H9 (cell line): ENCODE measurements around the gene JAG2. TPM values are rescaled to one million over a fixed set of nuclear protein-coding genes. Genes with fewer than 3 reads are reported as not detected.

Experiments
- DNase-seq: peaks from one replicate; pipeline ENCODE4 v3.0.0-alpha.2; 2017
- H2AFZ ChIP-seq: one replicate; pipeline ENCODE4 v1.6.1; 2013; ENCODE audit warnings: mild to moderate bottlenecking, low read length, control low read depth, moderate library complexity
- H2AK5ac ChIP-seq: 2 replicates; pipeline ENCODE4 v1.6.1; 2013; ENCODE audit warnings: low read length, control low read depth, mixed read lengths; ENCODE audit not compliant: insufficient read length
- H2BK120ac ChIP-seq: one replicate; pipeline ENCODE4 v1.6.1; 2013; ENCODE audit warnings: low read depth, mild to moderate bottlenecking, low read length, control low read depth, inconsistent platforms; ENCODE audit not compliant: poor library complexity, severe bottlenecking
- H2BK12ac ChIP-seq: 2 replicates; pipeline ENCODE4 v1.6.1; 2013; ENCODE audit warnings: low read length, control low read depth, mixed read lengths, low read depth; ENCODE audit not compliant: insufficient read length
- H2BK15ac ChIP-seq: 2 replicates; pipeline ENCODE4 v1.6.1; 2013; ENCODE audit warnings: low read depth, low read length, control low read depth
- H2BK20ac ChIP-seq: one replicate; pipeline ENCODE4 v1.6.1; 2013; ENCODE audit warnings: low read depth, mild to moderate bottlenecking, low read length, control low read depth, inconsistent platforms; ENCODE audit not compliant: poor library complexity, severe bottlenecking
- H2BK5ac ChIP-seq: 2 replicates; pipeline ENCODE4 v1.6.1; 2013; ENCODE audit warnings: low read length, control low read depth, mixed read lengths; ENCODE audit not compliant: insufficient read length
- H3K14ac ChIP-seq: 2 replicates; pipeline ENCODE4 v1.6.1; 2013; ENCODE audit warnings: low read length, control low read depth; ENCODE audit not compliant: insufficient read depth
- H3K18ac ChIP-seq: 2 replicates; pipeline ENCODE4 v1.6.1; 2013; ENCODE audit warnings: low read depth, mild to moderate bottlenecking, mixed read lengths, low read length, control low read depth; ENCODE audit not compliant: insufficient read length
- H3K23ac ChIP-seq: 2 replicates; pipeline ENCODE4 v1.6.1; 2013; ENCODE audit warnings: low read length, control low read depth, mixed read lengths, low read depth; ENCODE audit not compliant: insufficient read length
- H3K23me2 ChIP-seq: 2 replicates; pipeline ENCODE4 v1.6.1; 2013; ENCODE audit warnings: low read depth, mild to moderate bottlenecking, mixed read lengths, low read length, control low read depth; ENCODE audit not compliant: insufficient read length, poor library complexity, severe bottlenecking
- H3K27ac ChIP-seq: 2 replicates; pipeline ENCODE4 v1.5.1; 2013; ENCODE audit warnings: low read length, control low read depth, mixed read lengths, low read depth; ENCODE audit not compliant: insufficient read length
- H3K27me3 ChIP-seq: 2 replicates; pipeline ENCODE4 v1.6.1; 2013; ENCODE audit warnings: low read length, control low read depth, inconsistent platforms; ENCODE audit not compliant: insufficient read depth
- H3K4ac ChIP-seq: 2 replicates; pipeline ENCODE4 v1.6.1; 2013; ENCODE audit warnings: low read depth, mild to moderate bottlenecking, control low read depth, inconsistent platforms, low read length, moderate library complexity
- H3K4me1 ChIP-seq: 2 replicates; pipeline ENCODE4 v1.6.1; 2013; ENCODE audit warnings: low read length, control low read depth, inconsistent platforms; ENCODE audit not compliant: insufficient read depth
- H3K4me2 ChIP-seq: 2 replicates; pipeline ENCODE4 v1.6.1; 2013; ENCODE audit warnings: low read length, control low read depth, mixed read lengths; ENCODE audit not compliant: insufficient read length, insufficient read depth
- H3K56ac ChIP-seq: 2 replicates; pipeline ENCODE4 v1.6.1; 2013; ENCODE audit warnings: low read depth, mild to moderate bottlenecking, mixed read lengths, low read length, control low read depth; ENCODE audit not compliant: insufficient read length
- H3K79me1 ChIP-seq: 2 replicates; pipeline ENCODE4 v1.6.1; 2013; ENCODE audit warnings: low read depth, mild to moderate bottlenecking, moderate library complexity, low read length, control low read depth, inconsistent platforms; ENCODE audit not compliant: insufficient read depth, poor library complexity, severe bottlenecking
- H3K79me2 ChIP-seq: 2 replicates; pipeline ENCODE4 v1.6.1; 2013; ENCODE audit warnings: low read length, control low read depth, inconsistent platforms; ENCODE audit not compliant: insufficient read depth
- H3K9ac ChIP-seq: 2 replicates; pipeline ENCODE4 v1.6.1; 2013; ENCODE audit warnings: low read length, control low read depth, mixed read lengths; ENCODE audit not compliant: insufficient read length; ENCODE audit errors: extremely low read depth
- H3K9me3 ChIP-seq: one replicate; pipeline ENCODE4 v1.6.1; 2013; ENCODE audit warnings: low read depth, low read length, inconsistent platforms; ENCODE audit not compliant: control insufficient read depth
- H3T11ph ChIP-seq: one replicate; pipeline ENCODE4 v1.6.1; 2013; ENCODE audit warnings: mild to moderate bottlenecking, low read length, control low read depth, inconsistent platforms
- H4K20me1 ChIP-seq: one replicate; pipeline ENCODE4 v1.6.1; 2013; ENCODE audit not compliant: control insufficient read depth, insufficient read length, insufficient read depth
- H4K5ac ChIP-seq: 2 replicates; pipeline ENCODE4 v1.6.1; 2013; ENCODE audit warnings: low read depth, mild to moderate bottlenecking, mixed read lengths, low read length, control low read depth; ENCODE audit not compliant: insufficient read length
- H4K8ac ChIP-seq: replicated peaks from 2 replicates; pipeline ENCODE4 v1.6.1; 2013; ENCODE audit warnings: low read length, control low read depth, mixed read lengths, low read depth; ENCODE audit not compliant: insufficient read length
- H4K91ac ChIP-seq: 2 replicates; pipeline ENCODE4 v1.6.1; 2013; ENCODE audit warnings: low read depth, mild to moderate bottlenecking, moderate library complexity, mixed read lengths, low read length, control low read depth; ENCODE audit not compliant: insufficient read length
- H3K27ac Mint-ChIP-seq, 3 experiments: 2 replicates in 2 of 3; 3 replicates in 1 of 3; pipeline ENCODE4 v1.8.0; 2020 to 2021; ENCODE audit warnings: mixed read lengths in 3 of 3, mild to moderate bottlenecking in 1 of 3, moderate library complexity in 1 of 3
- H3K27me3 Mint-ChIP-seq: 2 replicates; pipeline ENCODE4 v1.8.0; 2021; ENCODE audit warnings: low read depth, mild to moderate bottlenecking, moderate library complexity, mixed read lengths
- H3K36me3 Mint-ChIP-seq, 3 experiments: 2 replicates in 2 of 3; 3 replicates in 1 of 3; pipeline ENCODE4 v1.8.0; 2020 to 2021; ENCODE audit warnings: low read depth in 3 of 3, mixed read lengths in 3 of 3; ENCODE audit not compliant: insufficient read depth in 1 of 3
- H3K4me1 Mint-ChIP-seq, 2 experiments: 2 replicates each; pipeline ENCODE4 v1.8.0; 2020; ENCODE audit warnings: mixed read lengths in 2 of 2
- H3K4me3 Mint-ChIP-seq, 2 experiments: 2 replicates in 1 of 2; 3 replicates in 1 of 2; pipeline ENCODE4 v1.8.0; 2020 to 2021; ENCODE audit warnings: mild to moderate bottlenecking in 2 of 2, mixed read lengths in 2 of 2, moderate library complexity in 1 of 2
- H3K9me3 Mint-ChIP-seq, 2 experiments: 2 replicates in 1 of 2; 3 replicates in 1 of 2; pipeline ENCODE4 v1.8.0; 2020; ENCODE audit warnings: mild to moderate bottlenecking in 2 of 2, mixed read lengths in 2 of 2, moderate library complexity in 1 of 2
- WGBS: extraction: QIAGEN DNeasy Blood & Tissue Kit; methylation state at CpG from one replicate; pipeline ENCODE4 v1.1.7; 2013; ENCODE audit warnings: missing lambda C conversion rate, low lambda C conversion rate, mixed read lengths; ENCODE audit not compliant: insufficient read length; ENCODE audit errors: extremely low coverage; 5-methylcytosine and 5-hydroxymethylcytosine counted together
- total RNA-seq: library from RNA; stranded (reverse); gene quantifications from 2 replicates; pipeline ENCODE4 v1.2.1, GENCODE V29; 2021
- TF ChIP-seq, protein P1 (sequence below): fragments of 200-600 bp; sonication (generic); conservative IDR thresholded peaks from 3 replicates; pipeline ENCODE4 v1.8.0; 2021; ENCODE audit warnings: antibody characterized with exemption, mild to moderate bottlenecking

Gene JAG2
- total RNA-seq, 1 experiment from 2014 or later: 11.4 TPM

DNA sequence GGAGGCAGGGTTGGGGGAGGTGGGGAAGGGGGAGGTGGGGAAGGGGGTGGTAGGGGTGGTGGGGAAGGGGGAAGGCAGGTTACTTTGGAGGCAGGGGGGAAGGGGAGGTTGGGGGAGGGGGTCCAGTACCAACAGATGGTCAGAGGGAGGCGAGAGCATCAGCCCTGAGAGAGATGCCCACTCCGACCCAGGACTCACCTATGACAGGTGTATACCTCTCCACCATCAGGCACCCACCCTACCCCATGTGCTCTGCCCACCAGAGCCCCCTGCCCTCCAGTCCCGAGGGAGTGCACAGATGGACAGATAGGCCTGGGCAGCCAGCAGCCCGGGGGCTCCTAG lies 18.6 kb downstream of the JAG2 start:
- Histone ChIP-seq H3K9me3 (no peaks in the 10 kb centered on the region), H4K91ac (no peak overlapping the region), H3K18ac (no peak overlapping the region), H3K9ac (no peak overlapping the region), H2BK15ac (no peak overlapping the region), H3T11ph (no peak overlapping the region), H3K23ac (no peak overlapping the region), H3K79me1 (no peaks in the 10 kb centered on the region), H3K27me3 (no peaks in the 10 kb centered on the region), H2BK5ac (no peak overlapping the region), H2BK120ac (no peak overlapping the region), H3K79me2 (no peaks in the 10 kb centered on the region), H4K5ac (no peak overlapping the region), H2AK5ac (no peak overlapping the region), H2AFZ (no peak overlapping the region), H3K4ac (no peak overlapping the region), H3K4me1 (no peaks in the 10 kb centered on the region), H2BK20ac (no peak overlapping the region), H3K27ac (no peak overlapping the region), H3K56ac (no peak overlapping the region), H3K14ac (no peak overlapping the region), H3K23me2 (no peaks in the 10 kb centered on the region), H3K4me2 (no peak overlapping the region), H4K20me1 (no peaks in the 10 kb centered on the region), H2BK12ac (no peak overlapping the region), H4K8ac (no peak overlapping the region)
- Mint-ChIP-seq H3K27me3 (no peaks in the 10 kb centered on the region), H3K9me3 (no peaks in the 10 kb centered on the region), H3K36me3 (no peaks in the 10 kb centered on the region), H3K4me3 (no peak overlapping the region), H3K27ac (no peak overlapping the region), H3K4me1 (peaks cover 0 to 2% of the 10 kb centered on the region in 2 experiments; a peak in 1 of 4 replicates)
- TF ChIP-seq, protein P1, sequence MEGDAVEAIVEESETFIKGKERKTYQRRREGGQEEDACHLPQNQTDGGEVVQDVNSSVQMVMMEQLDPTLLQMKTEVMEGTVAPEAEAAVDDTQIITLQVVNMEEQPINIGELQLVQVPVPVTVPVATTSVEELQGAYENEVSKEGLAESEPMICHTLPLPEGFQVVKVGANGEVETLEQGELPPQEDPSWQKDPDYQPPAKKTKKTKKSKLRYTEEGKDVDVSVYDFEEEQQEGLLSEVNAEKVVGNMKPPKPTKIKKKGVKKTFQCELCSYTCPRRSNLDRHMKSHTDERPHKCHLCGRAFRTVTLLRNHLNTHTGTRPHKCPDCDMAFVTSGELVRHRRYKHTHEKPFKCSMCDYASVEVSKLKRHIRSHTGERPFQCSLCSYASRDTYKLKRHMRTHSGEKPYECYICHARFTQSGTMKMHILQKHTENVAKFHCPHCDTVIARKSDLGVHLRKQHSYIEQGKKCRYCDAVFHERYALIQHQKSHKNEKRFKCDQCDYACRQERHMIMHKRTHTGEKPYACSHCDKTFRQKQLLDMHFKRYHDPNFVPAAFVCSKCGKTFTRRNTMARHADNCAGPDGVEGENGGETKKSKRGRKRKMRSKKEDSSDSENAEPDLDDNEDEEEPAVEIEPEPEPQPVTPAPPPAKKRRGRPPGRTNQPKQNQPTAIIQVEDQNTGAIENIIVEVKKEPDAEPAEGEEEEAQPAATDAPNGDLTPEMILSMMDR: no peak
- WGBS: no CpG with 5 or more reads among the region's 4 CpGs
- no peak for DNase-seq
